ENCODE measurements around the gene RBM20.
"Not testable (repeated sequence)": the region's sequence is repeated elsewhere in the genome, so short reads cannot be mapped to it uniquely, and the experiment has no call there.

Gene RBM20

GRCh38 chr10:110700947-110701616 lies 56.9 kb downstream of the RBM20 start:
- no peak for DNase-seq (ENCODE audit: low spot score)
- no peak for FAIRE-seq

DNA sequence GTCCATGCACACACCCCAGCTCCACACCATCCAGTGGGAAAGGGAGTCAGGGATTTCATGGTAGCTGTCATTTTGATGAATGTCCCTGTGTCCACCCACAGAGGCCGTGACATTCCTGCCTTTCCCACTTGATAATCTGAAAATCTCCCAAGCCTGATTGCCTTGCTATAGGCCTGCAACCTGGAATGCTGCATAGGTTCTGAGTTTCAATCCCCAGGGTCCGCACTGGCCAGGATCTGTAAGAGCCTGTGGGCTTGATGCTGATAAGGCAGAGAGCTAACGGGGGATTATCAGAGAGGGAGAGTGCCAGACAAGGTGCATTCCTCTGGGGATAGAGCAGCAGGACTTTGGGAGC lies 57.5 kb downstream of the RBM20 start:
- FAIRE-seq (no peak), DNase-seq (ENCODE audit: low spot score) (no peak)

DNA sequence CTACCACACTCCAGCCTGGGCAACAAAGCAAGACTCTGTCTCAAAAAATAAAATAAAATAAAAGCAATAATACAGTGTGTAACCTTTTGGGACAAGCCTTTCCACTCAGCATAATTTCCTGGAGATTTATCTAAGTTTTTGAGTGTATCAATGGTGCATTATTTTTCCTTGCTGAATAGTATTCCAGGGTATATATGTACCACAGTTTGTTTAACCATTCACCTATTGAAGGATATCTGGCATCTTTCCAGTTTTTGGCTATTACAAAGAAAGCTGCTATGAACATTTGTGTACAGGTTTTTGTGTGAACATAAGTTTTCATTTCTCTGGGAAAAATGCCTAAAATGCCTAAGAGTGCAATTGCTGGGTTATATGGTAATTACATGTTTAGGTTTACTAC lies 59.9 kb downstream of the RBM20 start:
- FAIRE-seq (no peak), DNase-seq (ENCODE audit: low spot score) (no peak)

GRCh38 chr10:110704906-110705476 lies 60.9 kb downstream of the RBM20 start:
- DNase-seq (ENCODE audit: low spot score) (no peak), FAIRE-seq (no peak)

- FAIRE-seq, result not testable (repeated sequence)
These were observed 61.5 kb downstream of the RBM20 start for GRCh38 chr10:110705596-110705995.

DNA sequence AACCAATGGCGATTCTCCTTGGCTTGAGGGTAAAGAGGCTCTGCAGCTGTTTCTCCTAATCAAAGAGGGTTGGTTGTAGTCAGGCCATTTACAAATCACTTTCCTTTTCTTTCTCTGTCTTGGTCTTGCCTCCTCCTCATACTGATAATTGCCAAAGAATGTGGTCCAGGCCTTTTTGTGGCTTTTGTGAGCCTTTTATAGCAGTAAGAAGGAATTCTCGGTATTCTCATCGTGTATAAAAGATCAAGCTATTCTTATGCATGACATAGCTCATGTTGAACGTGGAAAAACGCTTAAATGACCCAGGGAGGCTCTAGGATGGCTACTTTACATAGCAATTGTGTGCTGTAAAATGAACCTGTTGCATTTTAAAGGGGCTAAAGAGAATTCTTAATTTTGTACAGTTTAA lies 62.6 kb downstream of the RBM20 start:
- peak; percentile 31 for FAIRE-seq

More at GRCh38 chr10:110705596-110705995, 61.5 kb downstream of the RBM20 start:
- DNase-seq (ENCODE audit: low spot score), result not testable (repeated sequence)

GRCh38 chr10:110708776-110709443 lies 64.8 kb downstream of the RBM20 start:
- DNase-seq (ENCODE audit: low spot score) (no peak), FAIRE-seq (no peak)

More for the DNA sequence above, 62.6 kb downstream of the RBM20 start:
- DNase-seq (ENCODE audit: low spot score), result peak; percentile 64

- no peak for FAIRE-seq
- no peak for DNase-seq (ENCODE audit: low spot score)
These were observed 65.3 kb downstream of the RBM20 start for GRCh38 chr10:110709444-110709828.

GRCh38 chr10:110709964-110710587 lies 65.9 kb downstream of the RBM20 start:
- no peak for DNase-seq (ENCODE audit: low spot score)
- no peak for FAIRE-seq

DNA sequence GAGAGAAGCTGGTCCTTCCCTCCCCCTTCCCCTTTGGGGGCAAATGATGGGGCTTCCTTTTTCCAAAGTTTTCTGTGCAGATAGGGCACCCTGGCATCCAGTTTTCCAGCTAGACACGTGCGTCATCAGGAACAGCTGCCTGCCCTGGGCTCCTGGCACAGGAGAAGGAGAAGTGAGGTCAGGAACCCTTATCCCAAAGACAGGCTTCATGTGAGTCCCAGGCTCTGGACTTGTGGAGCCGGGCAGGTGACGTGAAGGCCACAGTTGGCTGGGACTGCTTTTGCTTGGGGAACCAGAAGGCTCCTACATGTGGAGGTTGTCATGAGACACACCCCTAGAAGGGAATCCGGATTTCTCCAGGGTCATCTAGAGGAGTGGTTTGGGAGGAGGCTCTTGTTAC lies 66.5 kb downstream of the RBM20 start:
- DNase-seq (ENCODE audit: low spot score), result no peak
- FAIRE-seq, result no peak

GRCh38 chr10:110711382-110711781 lies 67.2 kb downstream of the RBM20 start:
- DNase-seq (ENCODE audit: low spot score) (no peak), FAIRE-seq (no peak)

DNA sequence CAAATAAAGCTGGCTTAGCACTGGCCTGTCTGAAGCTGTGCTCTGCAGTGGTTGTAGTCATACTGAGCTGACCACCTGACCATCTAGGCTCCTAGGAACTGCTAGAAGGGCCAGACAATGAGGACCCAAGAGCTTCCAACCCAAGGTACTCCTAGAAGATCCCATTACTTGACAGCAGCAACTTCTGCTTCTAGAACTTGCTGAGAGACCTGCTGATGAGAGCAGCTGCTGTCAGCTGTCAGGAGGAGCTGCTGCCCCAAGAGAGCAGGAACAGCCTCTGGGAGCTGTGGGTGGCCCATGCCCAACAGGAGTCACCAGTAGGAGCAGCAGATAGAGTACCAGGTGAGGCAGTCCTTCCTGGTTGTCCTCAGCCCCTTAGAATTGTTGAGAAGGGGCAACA lies 70.2 kb downstream of the RBM20 start:
- no peak for DNase-seq (ENCODE audit: low spot score)
- FAIRE-seq, result no peak

DNA sequence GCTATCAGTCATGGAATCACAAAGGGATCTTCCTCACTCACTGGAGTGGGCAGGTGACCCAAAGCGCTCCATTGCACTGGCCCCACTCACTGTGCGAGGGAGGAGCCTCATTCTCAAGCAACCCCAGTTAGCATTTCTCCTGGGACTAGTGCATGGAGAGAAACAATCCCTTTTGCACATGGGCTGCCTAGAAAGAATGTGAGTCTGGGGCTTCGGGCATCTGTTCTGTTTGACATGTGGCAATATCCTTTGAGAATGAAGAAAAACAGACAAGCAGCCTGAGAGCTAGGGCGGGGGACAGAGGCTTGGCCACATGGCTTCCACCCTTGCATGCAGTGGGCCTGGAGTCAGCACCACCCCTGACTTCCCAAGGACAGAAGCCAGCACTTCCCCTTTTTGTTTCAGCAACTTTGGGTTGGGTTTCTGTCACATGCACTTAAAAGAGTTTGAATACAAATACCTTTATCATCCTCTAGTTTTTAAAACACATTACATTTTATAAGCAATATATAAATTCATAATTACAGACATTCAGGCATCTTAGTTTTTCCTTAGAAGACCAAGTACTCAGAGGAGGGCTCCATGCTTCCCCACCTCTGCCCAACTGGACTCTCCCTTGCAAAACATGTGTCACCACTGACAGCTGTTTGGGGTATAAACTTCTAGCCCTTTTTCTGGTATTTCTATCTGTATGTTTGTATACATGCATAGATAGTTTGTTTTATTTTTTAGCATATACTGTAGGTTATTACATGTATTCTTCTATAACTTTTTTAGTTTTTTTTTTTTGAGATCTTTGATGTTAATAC lies 73.8 kb downstream of the RBM20 start:
- DNase-seq (ENCODE audit: low spot score), result no peak
- FAIRE-seq, result no peak

DNA sequence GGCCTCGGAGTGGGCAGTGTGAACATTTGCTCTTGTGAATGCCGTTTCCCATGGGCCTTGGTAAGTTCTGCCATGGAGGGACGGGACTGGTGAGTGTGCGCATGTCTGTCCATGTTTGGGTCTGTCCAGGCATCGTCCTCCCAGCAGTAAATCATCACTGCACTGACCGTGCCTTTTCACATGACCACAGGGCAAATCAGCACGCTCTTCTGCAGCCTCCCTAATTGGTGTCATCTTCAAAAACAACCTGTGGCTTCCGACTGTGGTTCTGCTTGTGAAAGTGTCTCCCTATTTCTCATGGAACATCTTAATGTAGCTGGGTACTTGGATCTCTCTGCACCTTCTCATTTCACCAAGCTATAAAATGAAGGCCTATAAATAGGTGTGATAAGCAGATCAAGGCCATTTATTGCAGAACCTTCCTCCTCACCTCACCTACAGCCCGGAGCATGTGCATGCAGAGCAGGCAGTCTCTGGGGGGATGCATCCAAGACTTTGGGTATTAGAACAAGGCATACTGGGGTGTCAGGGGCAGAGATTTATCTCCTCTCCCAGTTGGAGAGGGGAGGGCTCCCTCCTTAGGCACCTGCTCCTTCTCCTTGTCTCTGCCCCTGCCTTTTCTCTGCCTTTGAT lies 77.4 kb downstream of the RBM20 start:
- no peak for FAIRE-seq
- no peak for DNase-seq (ENCODE audit: low spot score)

GRCh38 chr10:110723224-110723891 lies 79.2 kb downstream of the RBM20 start:
- FAIRE-seq (no peak), DNase-seq (ENCODE audit: low spot score) (no peak)

- FAIRE-seq, result no peak
- DNase-seq (ENCODE audit: low spot score), result no peak
These were observed 80.2 kb downstream of the RBM20 start for GRCh38 chr10:110724116-110724921.

GRCh38 chr10:110724937-110725336 lies 80.8 kb downstream of the RBM20 start:
- FAIRE-seq (no peak), DNase-seq (ENCODE audit: low spot score) (no peak)

DNA sequence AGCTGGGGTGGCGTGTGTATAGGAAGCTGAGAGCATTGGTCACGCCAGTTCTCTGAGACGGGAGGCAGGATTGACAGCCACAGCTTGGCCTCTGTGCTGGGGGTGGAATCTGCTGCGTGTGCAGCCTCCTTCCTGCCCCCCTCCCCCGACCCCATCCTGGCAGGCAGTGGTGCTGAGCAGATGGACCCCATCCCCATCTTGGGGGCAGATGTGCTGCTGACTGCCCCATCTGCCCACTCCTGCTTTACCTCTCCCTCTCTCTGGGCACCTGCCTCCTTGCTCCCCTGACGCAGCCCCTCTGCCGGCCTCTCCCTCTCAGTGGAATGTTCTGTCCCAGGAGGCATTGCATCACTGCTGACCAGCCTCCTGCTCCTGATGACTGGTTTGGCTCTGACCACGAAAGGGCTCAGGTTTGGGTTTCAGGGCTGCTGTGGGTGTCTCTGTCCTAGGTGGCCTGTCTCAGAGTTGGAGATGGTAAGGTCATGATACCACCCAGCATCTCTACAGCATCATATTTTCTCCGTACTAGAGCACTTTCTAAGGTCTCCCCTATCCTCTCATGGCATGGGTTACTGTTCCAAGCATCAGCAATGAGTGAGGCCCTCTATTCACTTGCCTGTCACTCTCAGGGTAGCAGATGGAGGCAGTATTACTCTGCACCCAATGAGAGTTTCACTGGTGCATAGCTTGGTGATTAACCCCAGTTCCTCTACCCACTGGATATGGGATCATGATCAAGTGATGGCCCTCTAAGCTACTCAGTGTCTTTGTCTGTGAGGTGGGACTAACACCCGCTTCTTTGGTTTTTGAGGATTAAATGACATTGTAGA lies 81.9 kb downstream of the RBM20 start:
- DNase-seq (ENCODE audit: low spot score) (no peak), FAIRE-seq (no peak)

GRCh38 chr10:110727785-110728184 lies 83.6 kb downstream of the RBM20 start:
- not testable (repeated sequence) for DNase-seq (ENCODE audit: low spot score); FAIRE-seq

All from RCC 7860 (cell line).